ENCODE measurements around the gene COL8A2.

The COL8A2 gene

DNA sequence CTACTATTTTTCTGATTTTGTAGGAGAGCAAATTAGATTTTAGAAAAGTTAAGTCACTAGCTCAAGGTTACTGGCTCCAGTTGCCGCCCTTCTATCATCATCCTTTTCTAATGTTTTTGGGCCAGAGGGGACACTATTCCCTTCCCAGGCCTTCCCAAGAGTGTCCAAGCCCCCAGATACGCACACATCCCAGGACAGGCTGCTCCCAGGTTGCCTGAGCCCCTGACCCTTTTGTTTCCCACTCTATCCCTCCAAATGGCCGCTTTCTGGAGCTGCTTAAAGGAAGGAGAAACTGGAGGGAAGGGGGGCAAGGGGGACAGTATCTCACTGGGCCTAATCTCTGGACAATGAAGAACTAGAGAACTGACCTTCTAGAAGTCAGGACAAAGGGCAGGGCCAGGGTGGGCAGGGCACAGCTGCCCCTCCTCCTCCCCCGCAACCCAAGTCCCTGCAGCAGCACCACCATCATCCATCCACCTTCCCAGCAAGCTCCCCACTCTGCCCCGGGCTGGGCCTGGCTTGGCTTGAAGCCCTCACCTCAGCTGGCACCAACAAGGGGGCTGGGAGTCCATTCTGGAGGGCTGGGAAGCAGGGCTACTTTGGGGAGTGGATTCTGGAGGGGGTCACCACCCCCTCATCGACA lies 29.9 kb upstream of the COL8A2 start:
- H3K4me3 ChIP-seq (ENCODE audit: severe bottlenecking): peak overlapping the region; percentile 90
- DNase-seq (ENCODE audit: low spot score) (no peak), ATAC-seq (ENCODE audit: low read depth) (no peak)
- peak overlapping the region; percentile 97 for H3K27ac ChIP-seq (ENCODE audit: poor library complexity, severe bottlenecking)
- H3K9me3 ChIP-seq (ENCODE audit: severe bottlenecking): no peaks in the 10 kb centered on the region
- H3K27me3 ChIP-seq (ENCODE audit: insufficient read depth, poor library complexity, severe bottlenecking): no peaks in the 10 kb centered on the region
- TF ChIP-seq, protein P1, sequence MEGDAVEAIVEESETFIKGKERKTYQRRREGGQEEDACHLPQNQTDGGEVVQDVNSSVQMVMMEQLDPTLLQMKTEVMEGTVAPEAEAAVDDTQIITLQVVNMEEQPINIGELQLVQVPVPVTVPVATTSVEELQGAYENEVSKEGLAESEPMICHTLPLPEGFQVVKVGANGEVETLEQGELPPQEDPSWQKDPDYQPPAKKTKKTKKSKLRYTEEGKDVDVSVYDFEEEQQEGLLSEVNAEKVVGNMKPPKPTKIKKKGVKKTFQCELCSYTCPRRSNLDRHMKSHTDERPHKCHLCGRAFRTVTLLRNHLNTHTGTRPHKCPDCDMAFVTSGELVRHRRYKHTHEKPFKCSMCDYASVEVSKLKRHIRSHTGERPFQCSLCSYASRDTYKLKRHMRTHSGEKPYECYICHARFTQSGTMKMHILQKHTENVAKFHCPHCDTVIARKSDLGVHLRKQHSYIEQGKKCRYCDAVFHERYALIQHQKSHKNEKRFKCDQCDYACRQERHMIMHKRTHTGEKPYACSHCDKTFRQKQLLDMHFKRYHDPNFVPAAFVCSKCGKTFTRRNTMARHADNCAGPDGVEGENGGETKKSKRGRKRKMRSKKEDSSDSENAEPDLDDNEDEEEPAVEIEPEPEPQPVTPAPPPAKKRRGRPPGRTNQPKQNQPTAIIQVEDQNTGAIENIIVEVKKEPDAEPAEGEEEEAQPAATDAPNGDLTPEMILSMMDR (IDR thresholded peaks at IDR 0.05; ENCODE audit: poor library complexity, severe bottlenecking): no peak
- H3K36me3 ChIP-seq (ENCODE audit: low read depth): peaks cover 16% of the 10 kb centered on the region
- H3K4me1 ChIP-seq (ENCODE audit: insufficient read depth, poor library complexity, severe bottlenecking): peaks cover 33% of the 10 kb centered on the region

DNA sequence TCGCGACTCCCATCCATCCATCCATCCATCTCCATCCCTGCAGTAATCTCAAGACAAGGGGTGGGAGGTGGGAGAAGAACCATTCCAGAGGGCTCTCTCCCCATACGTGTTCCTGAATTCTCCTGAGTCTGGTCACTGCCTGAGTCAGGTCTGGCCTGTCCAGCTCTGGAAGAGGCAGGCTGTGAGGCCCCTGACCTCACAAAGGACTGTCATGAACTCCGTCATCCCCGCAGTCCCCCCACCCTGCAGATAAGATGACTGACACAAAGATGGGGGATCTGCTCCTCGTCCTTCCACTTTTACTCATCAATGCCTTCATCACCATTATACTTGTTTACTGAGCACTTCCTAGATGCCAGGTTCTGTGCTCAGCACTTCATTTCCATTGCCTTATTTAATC lies 29.3 kb upstream of the COL8A2 start:
- peaks cover 34% of the 10 kb centered on the region for H3K4me1 ChIP-seq (ENCODE audit: insufficient read depth, poor library complexity, severe bottlenecking)
- ATAC-seq (ENCODE audit: low read depth) (no peak), DNase-seq (ENCODE audit: low spot score) (no peak)
- H3K4me3 ChIP-seq (ENCODE audit: severe bottlenecking): no peak overlapping the region
- no peak overlapping the region for H3K27ac ChIP-seq (ENCODE audit: poor library complexity, severe bottlenecking)
- H3K9me3 ChIP-seq (ENCODE audit: severe bottlenecking): no peaks in the 10 kb centered on the region
- no peaks in the 10 kb centered on the region for H3K27me3 ChIP-seq (ENCODE audit: insufficient read depth, poor library complexity, severe bottlenecking)
- TF ChIP-seq, protein P1 (IDR thresholded peaks at IDR 0.05; ENCODE audit: poor library complexity, severe bottlenecking): no peak
- H3K36me3 ChIP-seq (ENCODE audit: low read depth): peaks cover 13% of the 10 kb centered on the region

DNA sequence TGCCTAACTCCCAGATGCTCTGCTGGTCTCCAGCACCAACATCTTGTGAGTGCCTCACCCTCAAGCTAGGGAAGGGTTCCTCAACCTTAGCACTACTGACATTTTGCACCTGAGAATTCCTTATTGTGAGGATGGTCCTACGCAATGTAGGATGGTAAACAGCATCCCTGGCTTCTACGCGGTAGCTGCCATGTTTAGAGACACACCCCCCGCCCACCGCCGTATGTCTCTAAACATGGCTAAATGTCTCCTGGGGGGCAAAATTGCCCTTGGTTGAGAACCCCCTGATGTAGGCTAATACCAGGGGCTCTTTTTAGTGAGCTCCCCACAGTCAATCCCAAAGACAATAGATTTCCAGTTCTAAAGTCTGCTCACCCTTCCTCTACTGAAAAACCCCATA lies 28.5 kb upstream of the COL8A2 start:
- H3K27ac ChIP-seq (ENCODE audit: poor library complexity, severe bottlenecking): no peak overlapping the region
- H3K9me3 ChIP-seq (ENCODE audit: severe bottlenecking): no peaks in the 10 kb centered on the region
- TF ChIP-seq, protein P1 (IDR thresholded peaks at IDR 0.05; ENCODE audit: poor library complexity, severe bottlenecking): no peak
- ATAC-seq (ENCODE audit: low read depth): no peak
- H3K4me1 ChIP-seq (ENCODE audit: insufficient read depth, poor library complexity, severe bottlenecking): peaks cover 25% of the 10 kb centered on the region
- H3K36me3 ChIP-seq (ENCODE audit: low read depth): peaks cover 4% of the 10 kb centered on the region
- H3K4me3 ChIP-seq (ENCODE audit: severe bottlenecking): no peak overlapping the region
- no peak for DNase-seq (ENCODE audit: low spot score)
- H3K27me3 ChIP-seq (ENCODE audit: insufficient read depth, poor library complexity, severe bottlenecking): no peaks in the 10 kb centered on the region

DNA sequence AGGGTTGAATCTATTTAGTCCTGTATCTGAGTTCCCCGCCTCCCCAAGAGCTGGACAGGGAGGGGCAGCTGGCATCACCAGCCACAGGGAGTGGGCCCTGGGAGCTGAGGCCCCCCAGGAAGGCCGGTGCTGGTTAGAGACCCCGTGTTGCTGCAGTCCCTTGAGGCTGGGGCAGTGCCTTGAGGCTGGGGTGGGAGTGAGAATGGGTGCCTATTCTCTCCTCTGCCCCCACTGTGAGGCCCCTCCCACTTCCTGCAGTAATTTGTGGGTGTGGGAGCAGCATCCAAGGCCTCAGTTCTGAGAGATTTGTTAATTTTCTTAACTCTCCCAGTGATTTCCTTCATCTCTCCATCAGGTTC lies 26.8 kb upstream of the COL8A2 start:
- TF ChIP-seq, protein P1 (IDR thresholded peaks at IDR 0.05; ENCODE audit: poor library complexity, severe bottlenecking): no peak
- Histone ChIP-seq H3K9me3 (ENCODE audit: severe bottlenecking) (no peaks in the 10 kb centered on the region), H3K36me3 (ENCODE audit: low read depth) (peaks cover 3% of the 10 kb centered on the region; the same call in 1 of the 2 replicates), H3K4me1 (ENCODE audit: insufficient read depth, poor library complexity, severe bottlenecking) (peaks cover 25% of the 10 kb centered on the region), H3K4me3 (ENCODE audit: severe bottlenecking) (no peak overlapping the region), H3K27ac (ENCODE audit: poor library complexity, severe bottlenecking) (peak overlapping the region; percentile 98), H3K27me3 (ENCODE audit: insufficient read depth, poor library complexity, severe bottlenecking) (no peaks in the 10 kb centered on the region)
- DNase-seq (ENCODE audit: low spot score) (no peak), ATAC-seq (ENCODE audit: low read depth) (no peak)

DNA sequence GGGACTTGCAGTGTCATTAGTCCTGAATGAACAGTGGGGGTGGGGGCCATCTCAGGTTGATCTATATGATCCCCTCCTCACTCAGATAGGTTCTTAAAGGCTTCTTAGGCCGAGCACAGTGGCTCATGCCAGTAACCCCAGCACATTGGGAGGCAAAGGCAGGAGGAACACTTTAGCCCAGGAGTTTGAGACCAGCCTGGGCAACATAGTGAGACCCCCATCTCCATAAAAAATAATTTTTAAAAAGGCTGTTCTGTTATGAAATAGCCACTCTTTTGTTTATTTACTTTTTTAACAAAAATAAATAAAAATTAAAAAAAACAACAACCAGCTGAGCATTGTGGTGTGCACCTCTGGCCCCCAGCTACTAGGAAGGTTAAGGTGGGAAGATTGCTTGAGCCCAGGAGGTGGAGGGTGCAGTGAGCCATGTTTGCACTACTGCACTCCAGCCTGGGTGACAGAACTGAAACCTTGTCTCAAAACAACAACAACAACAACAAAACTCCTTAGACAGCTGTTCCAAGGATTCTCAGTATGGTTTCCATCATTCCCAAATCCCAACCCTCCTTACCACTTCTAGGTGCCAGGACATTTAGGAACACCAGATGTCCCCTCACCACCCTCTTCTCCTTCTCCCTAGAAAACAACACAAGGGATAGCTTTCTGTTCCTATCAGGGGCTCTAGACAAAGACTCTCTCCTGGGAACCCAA lies 26.3 kb upstream of the COL8A2 start:
- TF ChIP-seq, protein P1 (IDR thresholded peaks at IDR 0.05; ENCODE audit: poor library complexity, severe bottlenecking): no peak
- H3K27me3 ChIP-seq (ENCODE audit: insufficient read depth, poor library complexity, severe bottlenecking): no peaks in the 10 kb centered on the region
- peak overlapping the region; percentile 98 for H3K27ac ChIP-seq (ENCODE audit: poor library complexity, severe bottlenecking)
- H3K4me1 ChIP-seq (ENCODE audit: insufficient read depth, poor library complexity, severe bottlenecking): peaks cover 25% of the 10 kb centered on the region
- no peak for ATAC-seq (ENCODE audit: low read depth)
- no peaks in the 10 kb centered on the region for H3K9me3 ChIP-seq (ENCODE audit: severe bottlenecking)
- no peak for DNase-seq (ENCODE audit: low spot score)
- no peak overlapping the region for H3K4me3 ChIP-seq (ENCODE audit: severe bottlenecking)
- peaks cover 6% of the 10 kb centered on the region; the same call in 1 of the 2 replicates for H3K36me3 ChIP-seq (ENCODE audit: low read depth)

All from RWPE2 (cell line).